Fibroblast of pulmonary artery (primary cell): ENCODE data around the gene GLO1.

ENCODE experiments used
- DNase-seq: peaks from one replicate; pipeline ENCODE4 v3.0.0-alpha.2; 2010; ENCODE audit warnings: low read depth
- H3K4me3 ChIP-seq: replicated peaks from 2 replicates; pipeline ENCODE4 v1.5.1; 2011; ENCODE audit warnings: low read depth, mild to moderate bottlenecking, control low read depth, low read length, moderate library complexity
- CTCF ChIP-seq: IDR thresholded peaks from 2 replicates; pipeline ENCODE4 v1.5.1; 2011; ENCODE audit warnings: mild to moderate bottlenecking, control low read depth, low read length, inconsistent platforms; ENCODE audit errors: missing control alignments

GLO1 gene

GRCh38 chr6:38684904-38685303 is 18.0 kb downstream of the GLO1 start:
- TF ChIP-seq CTCF: no peak

GRCh38 chr6:38684237-38684636 is 18.7 kb downstream of the GLO1 start:
- H3K4me3 ChIP-seq: no peak overlapping the region
- no peak for DNase-seq
- no peak for TF ChIP-seq CTCF

More at GRCh38 chr6:38684904-38685303, 18.0 kb downstream of the GLO1 start:
- no peak for DNase-seq
- no peak overlapping the region for H3K4me3 ChIP-seq

- no peak for TF ChIP-seq CTCF
- no peak overlapping the region for H3K4me3 ChIP-seq
- DNase-seq: no peak
These were observed 21.1 kb downstream of the GLO1 start for GRCh38 chr6:38681850-38682249.

- no peak for TF ChIP-seq CTCF
- no peak for DNase-seq
- no peak overlapping the region for H3K4me3 ChIP-seq
These were observed 23.3 kb downstream of the GLO1 start for GRCh38 chr6:38679668-38680067.

GRCh38 chr6:38678178-38678760 is 24.7 kb downstream of the GLO1 start:
- H3K4me3 ChIP-seq: no peak overlapping the region
- TF ChIP-seq CTCF: no peak
- DNase-seq: no peak

- H3K4me3 ChIP-seq: no peak overlapping the region
- no peak for TF ChIP-seq CTCF
- no peak for DNase-seq
These were observed 25.9 kb downstream of the GLO1 start for GRCh38 chr6:38676974-38677544.

- TF ChIP-seq CTCF: no peak
- H3K4me3 ChIP-seq: no peak overlapping the region
- no peak for DNase-seq
These were observed 26.5 kb downstream of the GLO1 start for GRCh38 chr6:38676236-38676973.
